ENCODE data around the gene DCHS2.

Gene DCHS2

DNA sequence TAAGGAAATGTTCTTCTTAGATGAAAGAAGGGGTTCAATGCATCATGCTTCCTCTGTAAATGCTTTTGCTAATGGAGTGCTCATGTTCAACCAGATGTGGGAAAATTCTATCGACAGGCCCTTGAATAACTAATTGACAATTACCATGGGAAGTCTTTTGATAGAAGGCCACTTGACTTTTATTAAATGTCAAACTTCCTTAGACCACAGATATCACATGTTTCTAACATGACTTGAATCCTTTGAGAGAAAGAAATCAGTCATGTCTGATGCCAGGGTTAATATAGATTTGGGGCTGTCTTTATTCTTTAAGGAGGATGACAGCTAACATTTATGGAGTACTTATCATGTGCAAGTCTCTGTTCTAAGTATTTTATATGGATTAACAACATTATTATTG is 280.1 kb downstream of the DCHS2 start:
- no peak for DNase-seq (ENCODE audit: low spot score)

DNA sequence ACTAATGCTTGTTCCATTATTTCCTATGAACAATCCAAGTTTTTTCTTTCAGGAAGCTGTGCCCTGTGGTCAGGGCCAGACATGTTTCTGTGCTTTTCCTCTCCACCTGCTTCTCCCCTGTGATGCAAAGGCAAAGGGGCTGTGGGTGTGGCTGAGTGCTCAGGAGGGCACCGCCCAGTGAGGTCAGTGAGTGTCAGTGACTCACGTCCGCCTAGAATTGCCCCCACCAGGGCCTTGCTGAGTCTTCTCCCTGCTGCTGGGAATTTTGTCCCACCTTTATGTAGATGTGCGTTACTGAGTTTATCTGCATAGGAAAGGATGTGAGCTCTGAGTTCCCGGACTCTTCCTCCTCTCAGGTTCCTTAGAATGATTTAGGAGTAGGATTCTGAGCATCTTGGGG is 283.2 kb downstream of the DCHS2 start:
- no peak for DNase-seq (ENCODE audit: low spot score)

DNA sequence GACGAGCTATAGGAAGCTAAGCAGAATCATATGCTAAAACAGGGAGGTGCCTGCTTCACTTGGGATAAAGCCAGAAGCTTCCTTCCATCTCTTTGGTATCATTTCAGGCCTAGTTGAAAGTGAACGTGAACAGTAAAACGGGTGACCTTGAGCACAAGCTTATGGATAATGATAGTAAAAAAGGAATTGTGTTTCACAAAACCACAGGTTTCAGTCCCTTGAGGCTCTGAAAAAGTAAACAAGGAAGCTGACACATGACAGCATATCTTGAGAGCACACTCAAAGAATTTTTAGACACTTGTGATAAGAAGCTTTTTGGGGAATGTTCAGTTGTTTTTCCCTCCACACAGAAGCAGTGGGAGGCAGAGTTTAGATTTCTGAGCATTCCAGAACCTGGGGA is 286.1 kb downstream of the DCHS2 start:
- no peak for DNase-seq (ENCODE audit: low spot score)

DNA sequence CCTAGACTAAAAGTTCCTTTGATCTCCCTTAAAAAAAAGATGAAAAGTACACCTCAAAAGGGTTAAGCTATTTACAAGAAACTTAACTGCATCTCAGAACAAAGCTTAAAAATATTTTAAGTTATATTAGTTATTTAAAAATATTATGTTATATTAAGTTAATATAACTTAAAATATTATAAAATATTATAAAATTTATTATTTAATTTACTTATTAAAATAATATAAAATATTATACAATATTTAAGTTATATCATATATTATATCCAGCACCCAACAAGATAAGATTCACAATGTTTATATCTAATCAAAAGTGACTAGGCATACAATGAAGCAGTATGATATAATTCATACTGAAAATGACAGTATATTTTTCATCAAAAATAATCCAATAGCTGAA is 296.9 kb downstream of the DCHS2 start:
- no peak for DNase-seq (ENCODE audit: low spot score)

DNA sequence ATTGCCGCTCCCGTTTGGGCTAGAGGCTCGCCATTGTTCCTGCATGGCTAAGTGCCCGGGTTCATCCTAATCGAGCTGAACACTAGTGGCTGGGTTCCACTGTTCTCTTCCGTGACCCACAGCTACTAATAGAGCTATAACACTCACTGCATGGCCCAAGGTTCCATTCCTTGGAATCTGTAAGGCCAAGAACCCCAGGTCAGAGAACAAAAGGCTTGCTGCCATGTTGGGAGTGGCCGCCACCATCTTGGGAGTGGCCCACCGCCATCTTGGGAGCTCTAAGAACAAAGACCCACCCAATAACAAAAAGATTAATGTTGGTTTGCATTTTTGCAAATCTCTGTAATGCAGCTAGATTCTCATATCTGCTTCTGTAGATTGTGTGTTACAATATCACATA is 299.0 kb downstream of the DCHS2 start:
- no peak for DNase-seq (ENCODE audit: low spot score)

DNA sequence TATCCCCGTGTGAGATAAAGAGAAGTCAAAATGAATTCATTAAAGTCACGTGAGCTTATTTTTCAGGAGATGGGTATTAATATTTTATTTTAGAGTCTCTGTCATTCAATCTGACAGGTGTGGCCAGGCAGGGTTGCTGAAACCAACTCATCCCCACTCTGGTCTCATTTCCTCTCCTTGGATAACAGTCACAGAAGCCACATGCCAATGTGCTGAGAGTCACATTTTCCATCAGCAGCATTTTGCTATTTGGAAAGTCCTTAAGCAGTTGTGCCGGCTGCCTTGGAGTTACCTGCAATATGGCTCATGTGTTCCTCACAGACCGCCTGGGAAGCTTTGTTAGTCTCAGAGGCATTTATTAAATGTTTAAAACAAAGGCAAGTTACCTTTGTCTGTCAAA is 302.3 kb downstream of the DCHS2 start:
- DNase-seq (ENCODE audit: low spot score) = no peak

DNA sequence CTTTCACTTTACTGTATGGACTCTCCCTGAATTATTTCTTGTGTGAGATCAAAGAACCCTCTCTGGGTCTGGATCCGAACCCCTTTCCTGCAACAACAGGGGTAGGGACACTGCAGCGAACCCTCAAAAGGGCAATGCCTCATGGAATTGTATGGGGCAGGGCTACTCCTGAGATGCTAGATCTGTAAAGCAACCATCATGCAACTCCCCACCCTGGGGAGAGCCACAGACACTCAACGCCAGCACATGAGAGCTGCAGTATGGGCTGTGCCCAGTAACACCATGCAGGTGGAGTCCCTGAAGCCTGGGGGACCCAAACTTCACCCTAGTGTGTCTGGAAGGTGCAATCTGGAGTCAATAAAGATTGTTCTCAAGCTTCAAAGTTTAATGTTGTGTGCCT is 304.7 kb downstream of the DCHS2 start:
- DNase-seq (ENCODE audit: low spot score) = no peak

DNA sequence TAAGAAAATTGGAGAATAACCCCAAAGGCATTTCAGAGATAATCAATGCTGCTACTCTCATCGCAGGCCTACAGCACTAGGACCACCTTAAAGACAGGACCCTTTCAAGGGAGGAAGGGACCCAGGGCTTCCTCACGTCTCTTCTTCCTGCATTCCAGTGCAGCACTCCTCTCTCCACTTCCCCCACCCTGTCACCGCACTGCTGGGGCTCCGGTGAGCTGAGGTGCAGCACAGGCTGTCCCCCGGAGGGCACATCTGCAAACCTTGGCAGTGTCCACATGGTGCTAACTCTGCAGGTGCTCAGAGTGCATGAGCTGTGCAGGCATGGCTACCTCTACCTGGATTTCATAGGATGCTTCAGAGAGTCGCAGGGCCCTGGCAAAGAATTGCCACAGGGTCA is 305.6 kb downstream of the DCHS2 start:
- no peak for DNase-seq (ENCODE audit: low spot score)

DNA sequence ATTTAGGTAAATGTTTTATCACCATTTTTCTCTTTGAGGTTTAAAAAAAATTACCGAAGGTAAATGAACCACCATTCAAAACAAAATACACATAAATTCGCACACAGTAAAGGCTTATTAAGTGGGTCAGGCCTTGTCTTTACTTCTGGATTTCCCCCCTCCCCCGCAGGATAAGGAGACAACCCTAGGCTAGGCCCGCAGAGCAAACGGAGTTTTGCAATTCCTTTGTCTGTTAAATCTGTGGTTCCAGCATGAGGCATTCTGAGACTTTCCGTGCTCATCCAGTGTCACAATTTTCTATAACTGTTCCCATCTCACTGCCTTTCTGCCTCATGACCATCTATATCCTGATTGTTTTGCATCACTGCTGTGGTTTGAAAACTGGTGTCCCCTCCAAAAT is 307.4 kb downstream of the DCHS2 start:
- no peak for DNase-seq (ENCODE audit: low spot score)

DNA sequence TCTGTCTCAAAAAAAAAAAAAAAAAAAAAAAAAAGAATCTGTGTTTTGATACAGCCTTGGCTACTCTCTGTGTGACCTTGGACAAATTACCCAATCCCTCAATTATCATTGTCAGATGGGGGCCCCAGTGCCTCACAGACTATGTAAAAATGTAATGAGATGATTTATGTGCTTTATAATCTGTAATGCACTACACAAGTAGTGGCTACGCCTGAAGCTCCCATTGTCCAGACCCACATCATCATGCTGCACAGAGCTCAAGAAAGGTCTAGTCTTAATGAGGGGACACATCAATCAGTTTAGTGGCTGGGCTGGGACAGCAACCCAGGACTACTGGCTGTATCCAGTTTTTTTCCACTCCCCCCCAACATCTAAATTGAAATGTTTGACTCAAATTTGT is 308.3 kb downstream of the DCHS2 start:
- DNase-seq (ENCODE audit: low spot score) = no peak
